ENCODE data around the gene OOSP4A.
"Not testable (repeated sequence)": the region's sequence is repeated elsewhere in the genome, so short reads cannot be mapped to it uniquely, and the experiment has no call there.

OOSP4A gene

DNA sequence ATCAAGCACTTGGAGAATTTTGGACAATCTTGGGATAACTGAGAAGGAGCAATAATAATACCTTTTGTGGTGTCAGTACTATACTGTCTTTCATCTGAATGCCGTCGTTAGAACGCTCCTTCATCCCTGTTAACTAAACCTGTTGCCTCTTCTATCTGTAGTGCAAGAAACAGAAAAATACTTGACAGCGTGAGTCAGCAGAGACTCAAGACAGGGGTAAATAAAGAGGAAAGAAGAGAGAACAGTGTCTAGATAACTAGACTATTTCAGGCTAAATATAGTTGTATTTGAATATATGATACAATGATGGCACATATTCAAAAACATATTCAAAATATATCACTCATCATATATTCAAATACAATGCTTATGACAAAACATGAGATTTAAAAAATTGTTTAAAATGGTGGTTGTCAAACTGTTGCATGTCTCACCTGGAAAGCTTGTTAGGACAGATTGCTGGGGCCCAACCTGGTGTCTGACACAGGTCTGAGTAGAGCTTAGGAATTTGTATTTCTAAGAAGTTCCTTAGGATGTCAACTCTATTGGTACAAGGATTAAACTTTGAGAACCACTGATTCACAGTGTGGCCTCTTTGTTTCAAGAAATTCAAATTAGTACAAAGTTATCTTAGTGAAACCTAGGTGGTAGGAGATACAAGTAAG, 17.4 kb downstream of the OOSP4A start:
- no peak for DNase-seq

DNA sequence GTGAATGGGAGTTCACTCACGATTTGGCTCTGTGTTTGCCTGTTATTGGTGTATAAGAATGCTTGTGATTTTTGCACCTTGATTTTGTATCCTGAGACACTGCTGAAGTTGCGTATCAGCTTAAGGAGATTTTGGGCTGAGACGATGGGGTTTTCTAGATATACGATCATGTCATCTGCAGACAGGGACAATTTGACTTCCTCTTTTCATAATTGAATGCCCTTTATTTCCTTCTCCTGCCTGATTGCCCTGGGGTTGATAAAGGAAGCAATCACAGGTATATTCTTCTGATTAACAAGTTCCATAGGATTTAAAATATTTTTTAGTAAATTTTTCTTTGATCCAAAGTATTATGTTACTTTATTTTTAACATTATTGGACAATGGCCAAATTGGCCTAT, 18.2 kb downstream of the OOSP4A start:
- DNase-seq: not testable (repeated sequence)

DNA sequence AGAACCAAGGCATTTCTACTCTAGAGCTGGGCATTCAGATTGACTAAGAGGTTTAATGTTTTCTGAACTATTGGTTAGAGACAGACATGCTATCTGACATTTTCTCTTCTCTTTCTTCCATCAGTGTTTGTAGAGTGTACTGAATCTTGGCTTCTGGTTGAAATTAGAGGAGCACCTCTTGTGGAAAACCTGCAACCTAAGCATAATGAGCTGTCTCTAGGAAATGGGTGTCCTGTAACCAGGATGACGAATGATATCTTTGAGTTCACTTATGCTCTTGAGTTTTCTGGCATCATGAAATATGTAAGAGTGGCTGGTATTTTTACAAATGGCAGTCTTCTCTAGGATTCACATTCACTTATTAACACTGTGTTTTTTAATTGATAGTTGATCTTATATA, 19.4 kb downstream of the OOSP4A start:
- no peak for DNase-seq

DNA sequence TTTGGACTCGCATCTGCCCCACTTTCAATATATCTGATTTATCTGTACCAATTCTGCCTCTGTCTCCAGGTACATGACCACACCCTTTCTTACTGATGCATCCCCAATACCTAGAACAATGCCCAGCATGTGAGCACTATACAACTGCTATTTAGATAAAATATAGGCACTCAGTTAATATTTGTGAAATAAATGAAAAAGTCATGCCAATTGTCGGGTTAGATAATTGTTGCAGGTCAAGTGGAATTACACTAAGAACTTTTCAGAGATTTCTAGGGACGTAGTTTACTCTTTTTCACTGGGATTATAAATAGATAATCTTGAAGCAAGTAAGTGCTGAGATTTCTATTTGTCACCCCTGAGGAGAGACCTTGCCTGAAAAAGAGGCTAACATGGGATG, 20.5 kb downstream of the OOSP4A start:
- DNase-seq: no peak

DNA sequence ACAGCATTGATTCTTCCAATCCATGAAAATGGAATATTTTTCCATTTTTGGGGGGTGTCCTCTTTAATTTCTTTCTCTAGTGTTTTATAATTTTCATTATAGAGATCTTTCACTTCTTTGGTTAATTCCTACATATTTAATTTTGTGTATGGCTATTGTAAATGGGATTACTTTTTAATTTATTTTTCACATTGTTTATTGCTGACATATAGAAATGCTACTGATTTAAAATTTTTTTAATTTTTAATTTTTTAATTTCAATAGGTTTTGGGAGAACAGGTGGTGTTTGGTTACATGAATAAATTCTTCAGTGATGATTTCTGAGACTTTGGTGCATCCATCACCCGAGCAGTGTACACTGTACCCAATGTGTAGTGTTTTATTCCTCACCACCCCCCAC, 26.6 kb downstream of the OOSP4A start:
- no peak for DNase-seq

DNA sequence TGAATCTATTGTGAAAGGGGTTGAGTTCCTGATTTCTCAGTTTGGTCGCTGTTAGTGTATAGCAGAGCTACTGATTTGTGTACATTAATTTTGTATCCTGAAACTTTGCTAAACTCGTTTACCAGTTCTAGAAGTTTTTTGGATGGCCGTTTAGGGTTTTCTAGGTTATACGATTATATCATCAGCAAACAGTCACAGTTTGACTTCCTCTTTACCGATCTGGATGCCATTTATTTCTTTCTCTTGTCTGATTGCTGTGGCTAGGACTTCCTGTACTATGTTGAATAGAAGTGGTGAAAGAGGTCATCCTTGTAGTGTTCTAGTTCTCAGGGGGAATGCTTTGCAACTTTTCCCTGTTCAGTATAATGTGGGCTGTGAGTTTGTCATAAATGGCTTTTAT, 28.6 kb downstream of the OOSP4A start:
- DNase-seq: no peak

DNA sequence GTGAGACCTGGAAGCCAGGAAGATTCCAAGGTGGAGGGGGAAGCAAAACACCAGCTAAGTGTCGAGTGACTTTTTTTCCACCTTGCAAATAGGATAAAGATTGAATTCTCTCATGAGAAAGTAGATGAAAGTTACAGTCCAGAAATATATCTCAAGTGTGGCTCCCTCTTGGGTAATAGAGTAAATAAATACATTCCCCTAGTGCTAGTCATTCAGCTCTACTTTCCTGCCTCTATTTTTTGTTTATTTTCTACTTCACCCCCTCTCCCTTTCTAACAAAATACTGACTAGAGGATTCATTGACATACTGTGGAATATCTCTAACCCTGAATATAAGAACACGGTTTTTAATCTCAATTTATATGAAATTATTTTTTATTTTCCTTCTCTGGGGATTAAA, 34.0 kb downstream of the OOSP4A start:
- no peak for DNase-seq

DNA sequence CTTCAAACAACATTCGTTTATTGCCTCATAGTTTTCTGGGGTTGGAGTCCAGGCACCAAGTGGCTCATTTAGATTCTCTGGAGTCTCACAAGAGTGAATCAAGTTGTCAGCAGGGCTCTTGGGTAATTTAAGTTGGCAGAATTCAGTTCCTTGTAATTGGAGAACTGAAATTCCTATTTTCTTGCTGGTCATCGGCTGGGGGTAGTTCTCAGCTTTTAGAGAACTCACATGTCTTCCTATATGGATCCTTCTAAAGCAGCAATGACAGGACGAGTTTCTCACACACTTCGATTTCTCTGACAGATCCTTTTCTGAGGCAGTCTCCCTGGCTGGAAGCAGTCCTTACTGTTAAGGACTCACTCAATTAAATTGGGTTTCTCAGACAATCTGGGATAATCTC, 35.9 kb downstream of the OOSP4A start:
- no peak for DNase-seq

DNA sequence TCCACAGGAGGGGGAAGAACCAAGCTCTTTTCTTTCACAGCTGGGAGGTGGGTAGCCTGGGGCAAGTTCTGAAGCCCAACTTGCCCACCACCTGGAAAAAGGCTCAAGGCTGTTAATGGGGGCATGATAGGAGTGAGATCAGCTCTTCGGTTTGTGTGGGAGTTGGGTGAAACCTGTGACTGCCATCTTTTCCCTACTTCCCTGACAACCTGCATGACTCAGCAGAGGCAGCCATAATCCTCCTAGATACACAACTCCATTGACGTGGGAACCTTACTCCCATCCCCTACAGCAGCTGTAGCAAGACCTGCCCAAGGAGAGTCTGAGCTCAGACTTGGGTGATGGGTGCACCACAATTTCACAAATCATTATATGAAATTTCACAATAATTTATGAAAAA, 39.9 kb downstream of the OOSP4A start:
- no peak for DNase-seq

DNA sequence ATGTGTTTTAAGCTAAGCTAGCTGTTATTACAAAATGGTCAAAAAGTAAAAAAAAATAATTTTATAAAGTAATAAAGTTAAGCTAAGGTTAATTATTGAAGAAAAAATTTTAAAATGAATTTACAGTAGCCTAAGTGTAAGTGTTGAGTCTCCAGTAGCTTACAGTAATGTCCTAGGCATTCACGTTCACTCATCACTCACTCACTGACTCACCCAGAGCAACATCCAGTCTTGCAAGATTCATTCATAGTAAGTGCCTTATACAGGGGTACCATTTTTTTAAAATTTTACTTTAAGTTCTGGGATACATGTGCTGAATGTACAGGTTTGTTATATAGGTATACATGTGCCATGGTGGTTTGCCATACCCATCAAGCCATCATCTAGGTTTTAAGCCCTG, 41.5 kb downstream of the OOSP4A start:
- DNase-seq: no peak

DNA sequence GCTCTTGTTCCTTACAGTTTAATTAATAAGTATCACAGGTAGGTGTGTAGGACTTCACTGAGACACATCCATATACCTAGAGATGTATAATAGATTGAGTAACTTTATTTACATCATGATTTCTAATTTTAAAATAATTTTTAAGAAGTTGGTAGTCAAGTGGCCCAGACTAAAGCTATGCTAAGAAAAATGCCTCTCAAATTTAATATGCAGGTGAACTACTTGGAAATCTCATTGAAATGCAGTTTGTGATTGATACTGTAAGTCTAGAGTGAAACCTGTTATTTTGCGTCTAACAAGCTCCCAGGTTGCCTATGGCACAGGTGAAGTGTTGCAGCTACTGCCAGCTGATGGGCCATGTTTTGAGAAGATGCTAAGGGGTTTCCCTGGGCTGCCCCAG, 53.0 kb downstream of the OOSP4A start, which contains the start of gene OOSP4B:
OOSP4B (plus strand) TSS at position 301 of the 400 bp plus-strand sequence.
- no peak for DNase-seq

DNA sequence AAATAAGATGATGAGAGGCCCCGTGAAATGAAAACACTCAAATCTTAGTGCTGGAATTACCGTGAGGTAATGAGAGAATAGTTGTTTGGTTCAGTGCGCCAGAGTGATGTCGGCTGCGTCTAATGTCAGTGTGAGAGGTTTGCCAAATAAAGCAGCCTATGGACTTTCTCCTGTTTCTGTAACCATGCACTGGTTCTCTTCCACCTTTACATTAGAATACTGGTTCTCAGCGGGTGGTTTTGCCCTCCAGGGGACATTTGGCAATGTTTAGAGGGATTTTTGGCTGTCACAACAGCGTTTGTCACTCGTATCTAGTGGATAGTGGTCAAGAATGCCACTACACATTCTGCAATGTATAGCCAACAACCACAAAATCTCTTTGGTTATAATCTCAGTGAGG, 54.2 kb downstream of the OOSP4A start:
- DNase-seq: no peak
